OCI-LY1 (cell line): ENCODE results near the gene IFIT3.

ENCODE experiments used
- CTCF ChIP-seq: fragments of 200-600 bp; sonication (generic), shearing (Covaris generic); IDR thresholded peaks from 2 replicates; pipeline ENCODE4 v1.5.1; 2017; ENCODE audit warnings: mild to moderate bottlenecking, antibody characterized with exemption, low read length, moderate library complexity, mixed read lengths
- EZH2 ChIP-seq: fragments of 200-600 bp; sonication (generic), shearing (Covaris generic); IDR thresholded peaks from 2 replicates; pipeline ENCODE4 v1.8.0; 2017; ENCODE audit warnings: borderline replicate concordance, mixed run types, mild to moderate bottlenecking, antibody characterized with exemption, low read length, moderate library complexity, mixed read lengths

- TF ChIP-seq CTCF (no peak), EZH2 (no peak)
Observed at GRCh38 chr10:89306434-89307268, 21.1 kb upstream of the IFIT3 start.
